GM19193 (cell line): ENCODE results near the gene MANEAL.

ENCODE experiments used
- POLR2A ChIP-seq: IDR thresholded peaks from 4 replicates; pipeline ENCODE4 v1.6.1; 2011; ENCODE audit not compliant: insufficient read depth, insufficient read length; ENCODE audit errors: extremely low read depth

MANEAL gene

DNA sequence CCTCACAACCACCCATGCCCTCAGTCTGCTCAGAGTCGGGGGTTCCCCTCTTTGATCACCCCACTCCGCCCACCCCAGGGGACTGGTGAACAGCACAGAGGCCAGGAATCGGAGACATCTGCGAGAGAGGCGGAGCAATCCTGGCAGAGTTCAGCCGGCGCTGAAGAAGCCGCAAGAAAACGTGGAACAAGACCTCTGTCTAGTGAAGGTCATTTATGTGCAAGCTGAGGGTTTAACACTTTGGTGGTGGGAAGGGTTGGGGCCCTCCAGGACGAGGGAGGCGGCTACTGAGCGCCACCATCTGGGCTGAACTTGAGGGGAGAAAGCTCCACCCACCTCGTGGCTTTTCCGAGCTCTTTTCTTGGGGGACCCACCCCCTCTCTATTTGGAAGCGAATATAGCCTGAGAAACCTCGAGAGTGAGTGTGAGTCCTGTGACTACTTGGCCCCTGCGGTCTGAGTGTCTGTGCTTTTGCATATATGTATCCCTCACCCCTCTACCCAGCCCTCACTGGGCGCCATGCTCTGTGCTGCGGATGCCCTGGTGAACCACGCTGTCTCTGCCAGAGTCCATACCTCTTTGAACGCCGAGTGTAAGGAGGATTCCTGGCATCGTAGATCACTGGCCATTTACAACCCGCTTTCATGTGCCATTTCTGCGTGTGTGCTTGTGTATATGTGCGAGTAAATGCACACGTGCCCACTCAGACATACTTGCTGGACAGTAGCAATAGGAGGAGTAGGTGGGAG, 27.6 kb upstream of the MANEAL start:
- TF ChIP-seq POLR2A, result no peak

DNA sequence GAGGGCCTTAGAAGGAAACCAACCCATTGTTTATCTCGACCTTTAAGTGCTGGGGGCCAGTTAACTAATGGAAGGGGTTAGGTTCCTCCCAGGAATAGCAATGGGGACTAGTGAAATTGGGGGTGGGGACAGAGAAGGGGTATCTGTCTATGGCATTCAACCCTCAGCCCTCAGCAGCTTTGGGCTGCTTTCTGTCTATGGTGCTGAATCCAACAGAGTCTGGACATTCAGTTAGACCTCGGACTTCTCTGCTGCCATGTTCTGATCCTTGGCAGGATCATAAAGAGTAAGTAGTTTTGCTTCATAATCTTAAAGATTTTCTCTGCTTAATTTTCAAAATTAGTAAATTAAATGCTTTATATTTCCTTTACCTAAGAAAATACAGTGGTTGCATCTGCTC, 26.2 kb upstream of the MANEAL start:
- TF ChIP-seq POLR2A, result no peak

DNA sequence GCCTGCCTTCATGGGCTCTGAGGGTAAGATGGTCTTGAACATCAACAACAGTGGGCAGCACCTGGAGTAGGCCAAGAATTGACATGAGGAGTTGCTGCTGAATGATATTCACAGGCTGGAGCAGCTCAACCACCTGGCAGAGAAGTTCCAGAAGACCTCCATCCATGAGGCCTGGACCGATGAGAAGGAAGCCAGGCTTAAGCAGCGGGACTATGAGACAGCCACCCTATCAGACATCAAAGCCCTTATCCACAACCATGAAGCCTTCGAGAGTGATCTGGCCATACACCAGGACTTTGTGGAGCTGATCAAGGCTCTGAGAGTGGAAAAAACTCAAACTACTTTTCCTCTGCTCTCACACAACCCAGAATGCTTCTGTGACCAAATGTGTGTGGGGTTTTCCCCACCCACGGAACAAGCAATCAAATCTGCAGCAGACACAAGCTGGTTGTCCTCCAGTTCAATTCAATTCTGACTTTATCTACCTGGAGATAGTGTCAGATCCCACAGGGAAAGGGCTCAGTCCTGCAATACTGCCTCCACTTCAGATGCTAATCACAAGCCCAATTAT, 16.6 kb upstream of the MANEAL start:
- TF ChIP-seq POLR2A, result no peak

DNA sequence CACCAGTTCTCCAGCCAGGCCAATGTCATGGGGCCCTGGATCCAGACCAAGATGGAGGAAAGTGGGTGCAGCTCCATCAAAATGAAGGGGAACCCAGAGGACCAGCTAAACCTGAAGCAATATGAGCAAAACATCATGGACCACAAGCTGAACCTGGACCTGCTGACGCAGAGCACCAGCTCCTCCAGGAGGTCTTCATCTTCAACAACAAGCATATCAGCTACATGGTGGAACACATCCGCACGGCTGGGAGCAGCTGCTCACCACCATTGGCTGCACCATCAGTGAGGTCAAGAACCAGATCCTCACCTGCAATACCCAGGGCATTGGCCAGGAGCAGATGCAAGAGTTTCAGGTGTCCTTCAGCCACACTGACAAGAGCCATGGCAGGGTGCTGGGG, 15.0 kb upstream of the MANEAL start:
- no peak for TF ChIP-seq POLR2A

DNA sequence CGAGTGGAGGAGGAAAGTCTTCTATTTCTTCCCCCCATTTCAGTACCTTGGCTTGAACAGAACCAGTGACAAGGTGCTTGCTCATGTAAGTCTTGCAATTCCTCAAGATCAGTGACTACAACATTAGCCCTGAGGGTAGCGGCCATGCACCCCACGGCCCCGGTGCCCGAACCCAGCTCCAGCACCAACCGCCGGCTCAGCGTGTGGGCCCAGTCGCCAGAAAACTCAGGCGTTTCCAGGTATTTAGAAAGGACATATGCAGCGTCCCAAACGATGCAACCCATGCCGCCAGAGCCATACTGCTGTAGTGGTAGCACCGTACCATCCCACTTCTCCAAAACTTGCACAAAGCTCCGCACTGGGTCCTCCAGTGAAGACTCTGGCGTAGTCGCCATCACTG, 11.2 kb upstream of the MANEAL start:
- no peak for TF ChIP-seq POLR2A

DNA sequence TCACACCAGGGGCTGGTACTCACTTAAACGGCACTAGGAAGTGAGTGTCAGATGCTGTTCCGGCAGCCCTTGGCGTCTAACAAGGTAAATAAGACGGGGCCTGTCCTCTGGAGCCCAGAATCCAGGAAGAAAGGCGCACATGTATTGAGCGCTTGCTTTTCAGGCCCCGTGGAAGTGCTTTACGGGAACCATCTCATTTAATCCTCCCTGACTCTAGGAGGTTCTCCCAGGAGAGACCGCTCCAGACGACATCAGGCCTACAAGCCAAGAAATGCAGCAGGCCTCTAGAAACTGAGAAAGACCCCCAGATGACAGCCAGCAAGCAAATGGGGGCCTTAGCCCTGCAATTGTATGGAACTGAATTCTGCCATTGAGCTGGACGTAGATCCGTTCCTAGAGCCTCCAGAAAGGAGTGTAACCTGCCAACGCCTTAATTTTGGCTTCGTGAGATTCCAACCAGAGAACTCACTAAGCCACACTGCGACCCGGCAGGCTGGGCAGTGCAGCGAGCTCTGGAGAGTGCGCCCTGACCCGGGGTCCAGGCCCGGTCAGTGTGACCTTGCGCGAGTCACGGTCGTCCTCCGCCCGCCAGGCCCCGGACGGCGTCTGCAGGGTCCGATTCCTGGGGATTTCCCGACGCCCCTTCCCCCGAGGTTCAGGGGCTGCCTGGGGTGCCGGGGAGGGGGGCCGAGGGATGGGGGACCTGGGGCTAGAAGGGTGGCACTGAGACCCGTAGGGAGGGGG, 532 bp upstream of the MANEAL start:
- no peak for TF ChIP-seq POLR2A

DNA sequence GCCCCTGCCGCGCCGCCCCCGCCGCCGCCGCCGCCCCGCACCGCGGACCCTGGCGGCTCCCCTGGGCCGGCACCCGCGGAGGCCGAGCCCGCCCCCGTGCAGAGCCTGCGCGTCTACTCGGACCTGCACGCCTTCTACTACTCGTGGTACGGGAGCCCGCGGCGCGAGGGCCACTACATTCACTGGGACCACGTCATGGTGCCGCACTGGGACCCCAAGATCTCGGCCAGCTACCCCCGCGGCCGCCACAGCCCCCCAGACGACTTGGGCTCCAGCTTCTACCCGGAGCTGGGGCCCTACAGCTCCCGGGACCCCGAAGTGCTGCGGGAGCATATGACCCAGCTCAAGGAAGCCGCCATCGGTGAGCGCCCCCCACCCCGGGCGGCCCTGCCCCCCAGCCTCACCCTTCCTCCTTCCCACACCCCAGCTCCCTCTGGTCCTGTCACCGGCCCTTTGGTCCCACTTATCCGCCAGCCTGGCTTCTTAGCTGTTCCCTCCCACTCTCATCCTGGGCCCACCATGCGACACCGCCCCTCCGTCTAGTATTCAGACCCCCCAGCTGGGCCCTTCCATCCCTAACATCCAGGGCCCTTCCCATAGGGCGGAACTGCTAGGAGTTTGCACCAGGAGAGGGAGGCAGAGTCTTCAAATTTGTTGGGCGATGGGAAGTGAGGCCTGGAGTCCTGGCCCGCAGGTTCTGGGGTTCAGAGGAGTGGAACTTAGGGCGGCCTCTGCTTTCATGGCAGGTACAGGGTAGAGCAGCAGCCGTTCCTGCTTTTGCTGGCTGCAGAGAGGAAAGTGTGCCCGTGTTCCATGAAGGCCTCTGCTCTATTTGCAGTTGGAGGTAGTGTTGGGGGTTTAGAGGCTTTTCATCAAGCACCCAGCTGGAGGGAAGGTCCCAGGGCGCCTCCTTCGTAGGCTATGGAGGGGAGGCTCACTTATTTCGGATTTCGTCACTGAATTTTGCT, 1.0 kb downstream of the MANEAL start:
- TF ChIP-seq POLR2A, result no peak

DNA sequence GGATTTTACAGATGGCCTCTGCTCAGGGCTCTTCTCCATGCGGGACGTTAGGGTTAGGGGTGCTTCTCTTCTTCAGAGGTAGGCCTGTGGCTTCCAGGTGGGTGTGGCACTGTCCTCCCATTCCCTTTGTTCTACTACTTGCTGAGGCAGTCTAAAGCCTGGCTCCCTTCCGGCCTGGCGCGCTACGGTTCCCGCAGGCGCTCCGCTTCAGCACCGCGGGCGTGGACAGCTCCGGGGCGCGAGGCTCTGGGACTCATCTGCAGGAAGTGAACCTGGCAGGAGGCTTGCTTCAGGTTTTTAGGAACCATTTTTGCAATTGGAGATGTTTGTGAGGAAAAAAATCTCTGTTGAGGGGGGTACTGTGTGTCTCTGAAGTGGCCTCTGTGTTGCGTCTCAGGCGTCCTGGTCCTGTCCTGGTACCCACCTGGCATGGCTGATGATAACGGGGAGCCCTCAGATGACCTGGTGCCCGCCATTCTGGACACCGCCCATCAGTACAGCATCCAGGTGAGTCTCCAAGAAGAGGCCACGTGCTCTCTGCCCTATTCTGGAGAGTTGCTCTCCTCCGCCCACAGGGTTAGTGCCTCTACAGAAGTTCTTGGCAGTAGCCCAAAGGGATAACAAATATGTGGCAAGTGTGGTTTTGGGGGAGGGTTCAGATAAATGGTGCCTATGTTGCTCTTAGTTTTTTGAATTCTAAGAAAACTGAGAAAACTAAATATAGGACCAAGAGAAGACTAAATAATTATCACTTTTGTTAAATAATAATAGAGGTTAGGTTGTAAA, 1.9 kb downstream of the MANEAL start:
- no peak for TF ChIP-seq POLR2A

DNA sequence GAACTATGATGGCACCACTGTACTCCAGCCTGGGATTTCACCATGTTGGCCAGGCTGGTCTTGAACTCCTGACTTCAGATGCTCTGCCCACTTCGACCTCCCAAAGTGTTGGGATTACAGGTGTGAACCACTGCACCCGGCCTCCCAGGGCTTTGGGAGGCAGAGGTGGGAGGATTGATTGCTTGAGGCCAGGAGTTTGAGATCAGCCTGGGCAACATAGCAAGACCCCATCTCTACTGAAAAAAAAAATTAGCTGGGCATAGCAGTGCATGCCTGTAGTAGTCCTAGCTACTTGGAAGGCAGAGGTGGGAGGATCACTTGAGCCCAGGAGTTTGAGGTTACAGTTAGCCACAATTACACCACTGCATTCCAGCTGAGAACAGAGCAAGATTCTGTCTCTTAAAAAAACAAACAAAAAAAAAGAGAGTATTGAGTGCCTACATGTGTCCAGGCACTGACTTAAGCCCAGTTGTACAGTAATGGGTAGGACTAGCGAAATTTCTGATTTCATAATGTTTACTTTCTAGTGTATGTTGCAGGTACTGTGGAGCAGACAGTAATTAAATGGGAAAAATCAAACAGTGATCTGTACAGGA, 4.2 kb downstream of the MANEAL start:
- no peak for TF ChIP-seq POLR2A

DNA sequence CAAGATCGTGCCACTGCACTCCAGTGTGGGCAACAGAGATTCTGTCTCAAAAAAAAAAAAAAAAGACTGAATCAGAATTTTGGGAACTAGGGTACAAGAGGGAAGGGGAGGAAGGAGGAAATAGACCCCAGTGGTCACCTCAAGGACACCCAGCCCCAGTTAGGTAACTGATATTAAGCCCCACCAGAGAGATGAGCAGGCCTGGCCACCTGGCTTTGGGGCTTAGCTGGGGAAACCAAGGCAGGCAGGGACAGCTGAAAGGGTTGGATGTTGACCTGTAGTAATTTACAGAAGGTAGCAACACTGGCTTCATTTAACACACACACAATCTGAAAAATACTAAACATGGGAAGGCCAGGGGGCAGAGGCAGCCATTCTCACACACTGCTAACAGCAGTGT, 8.8 kb downstream of the MANEAL start:
- no peak for TF ChIP-seq POLR2A

DNA sequence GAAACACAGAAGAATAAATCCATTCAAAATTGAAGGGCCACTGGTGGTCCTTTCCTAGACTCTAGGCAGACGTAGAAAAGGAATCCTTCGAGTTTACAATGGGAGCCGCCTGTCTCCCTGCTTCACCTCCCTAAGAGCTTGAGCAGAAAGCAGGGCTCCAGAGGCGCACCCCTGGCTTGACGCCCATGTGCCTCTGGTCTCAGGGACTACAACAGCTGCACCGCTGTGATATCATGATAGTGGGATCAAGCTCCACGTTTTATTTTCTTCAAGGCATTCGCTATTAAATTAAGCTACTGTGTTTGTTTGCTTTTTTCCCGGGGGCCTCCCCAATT, 13.5 kb downstream of the MANEAL start:
- no peak for TF ChIP-seq POLR2A

DNA sequence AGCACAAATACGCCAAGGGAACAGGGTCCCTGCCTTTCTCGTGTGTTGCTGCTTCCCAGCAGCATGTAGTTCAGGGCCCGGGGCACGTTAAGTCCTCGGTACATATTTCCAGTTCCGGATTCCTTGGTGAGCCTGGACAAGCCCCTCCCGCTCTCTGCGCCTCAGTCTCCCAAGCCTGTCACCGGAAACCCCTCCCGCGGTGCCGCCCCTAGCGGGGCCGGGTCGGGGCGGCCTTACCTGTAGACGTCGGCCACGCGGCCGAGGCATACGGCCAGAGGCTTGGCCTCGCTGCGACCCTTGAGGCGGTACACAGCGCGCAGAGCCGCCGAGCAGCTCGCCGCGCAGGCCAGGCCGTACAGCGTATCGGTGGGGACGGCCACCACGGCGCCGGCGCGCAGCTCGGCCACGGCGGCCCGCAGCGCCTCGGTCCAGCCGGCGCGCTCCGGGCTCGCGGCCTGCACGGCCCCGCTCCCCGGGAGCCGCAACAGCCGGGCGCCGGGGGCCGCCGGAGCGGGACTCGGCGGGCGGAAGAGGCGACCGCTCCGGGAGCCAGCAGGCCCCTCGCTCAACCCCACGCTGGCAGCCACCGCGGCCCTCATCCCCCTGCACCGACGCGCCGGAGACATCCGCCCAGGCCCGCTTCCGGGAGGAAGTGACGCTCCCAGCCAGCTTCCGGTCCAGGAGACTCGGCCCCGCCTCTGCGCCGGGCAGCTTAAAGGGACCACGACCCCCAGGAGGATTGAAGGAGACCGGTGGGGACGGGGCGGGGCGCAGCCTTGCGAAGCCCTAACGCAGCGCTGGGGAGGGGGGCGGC, 14.1 kb downstream of the MANEAL start, which contains the start of the genes C1orf122 and YRDC:
C1orf122 (plus strand) TSS at position 236 of the 814 bp plus-strand sequence. CDS start 615 bp downstream, outside the sequence.
YRDC (minus strand) TSS at position 654 of the 814 bp plus-strand sequence; CDS start at position 626, 28 bp downstream.
- TF ChIP-seq POLR2A, result peak; percentile 84
